HG03460 (cell line): ENCODE measurements around the gene MYH10.
"Not testable (repeated sequence)": the region's sequence is repeated elsewhere in the genome, so short reads cannot be mapped to it uniquely, and the experiment has no call there.

Experiments
- ATAC-seq: cut with Tn5 transposase; IDR thresholded peaks from one replicate; pipeline ENCODE4 v1.9.1; 2021; ENCODE audit not compliant: unreplicated experiment

The MYH10 gene

DNA sequence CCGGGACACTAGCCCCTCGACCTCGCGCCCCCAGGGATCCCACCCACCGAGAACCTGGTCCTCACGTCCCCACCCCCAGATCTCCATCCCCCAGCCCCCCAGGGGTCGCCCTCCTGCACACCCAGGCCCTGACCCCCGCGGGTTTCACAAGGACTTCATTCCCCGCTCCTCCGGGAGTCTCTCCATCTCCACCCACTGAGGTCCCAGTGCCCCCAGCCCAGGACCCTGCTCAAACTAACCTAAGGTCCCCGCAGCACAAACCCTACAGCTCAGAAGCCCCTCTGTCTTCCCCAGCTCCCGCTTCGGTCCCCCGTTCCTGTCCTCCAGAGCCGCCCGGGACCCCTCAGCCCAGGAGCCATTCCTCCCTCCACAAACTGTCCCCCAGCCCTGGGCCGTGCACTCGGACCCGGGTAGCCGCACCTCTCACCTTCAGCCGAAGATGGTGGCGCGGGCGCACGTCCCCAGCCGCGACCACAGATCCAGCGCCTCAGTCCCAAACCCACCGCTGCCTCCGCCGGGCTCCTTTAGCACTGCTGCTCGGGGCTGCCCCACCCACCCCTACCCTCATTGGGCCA lies at the start of gene MYH10:
Gene MYH10 (minus strand): TSS at position 499 of the 575 bp plus-strand sequence. CDS start 7,479 bp downstream, outside the sequence.
- no peak for ATAC-seq

- ATAC-seq: no peak
These were observed 48.6 kb upstream of the MYH10 start for GRCh38 chr17:8679126-8679525.

DNA sequence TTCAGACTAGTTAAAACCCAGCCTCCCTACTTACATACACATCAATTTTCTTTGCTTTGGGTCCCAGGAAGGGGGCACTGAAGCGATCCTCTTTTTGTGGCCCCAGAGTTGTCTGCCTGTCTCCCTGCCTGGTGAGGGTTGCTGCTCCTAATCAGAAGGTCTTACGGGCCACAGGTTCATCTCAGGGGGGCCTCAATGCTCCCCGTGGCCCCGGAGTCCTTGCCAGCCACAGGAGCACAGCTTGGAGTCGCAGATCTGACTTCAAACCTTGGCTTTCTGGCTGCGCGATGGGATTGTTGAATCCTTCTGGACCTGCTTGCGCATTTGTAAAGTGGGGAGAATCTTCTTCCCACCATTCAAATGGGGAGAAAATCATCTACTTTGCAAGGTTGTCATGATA lies 44.8 kb upstream of the MYH10 start:
- no peak for ATAC-seq

- ATAC-seq: no peak
These were observed 44.1 kb upstream of the MYH10 start for GRCh38 chr17:8674344-8675305.

GRCh38 chr17:8673612-8674011 lies 43.1 kb upstream of the MYH10 start:
- ATAC-seq: no peak

- no peak for ATAC-seq
These were observed 41.8 kb upstream of the MYH10 start for GRCh38 chr17:8672326-8672725.

DNA sequence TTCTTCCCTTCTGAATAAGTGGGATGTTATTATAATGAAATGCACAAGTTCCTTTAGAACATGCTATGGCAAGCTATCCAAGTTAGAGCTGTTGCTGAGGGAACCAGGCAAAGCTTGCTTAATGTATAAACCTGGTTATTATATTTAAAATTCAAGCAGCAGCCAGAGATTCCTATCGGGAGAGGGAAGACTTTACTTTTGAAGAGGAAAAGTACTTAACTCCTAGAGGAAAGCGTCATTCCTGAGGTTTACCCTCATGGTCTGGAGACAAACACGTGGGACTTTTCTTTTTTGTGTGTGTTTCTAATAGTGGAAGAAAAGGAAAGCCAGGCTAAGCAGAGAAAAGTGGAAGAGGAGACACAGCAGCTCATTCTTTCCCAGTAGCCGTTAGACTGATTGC lies 39.9 kb upstream of the MYH10 start:
- no peak for ATAC-seq

DNA sequence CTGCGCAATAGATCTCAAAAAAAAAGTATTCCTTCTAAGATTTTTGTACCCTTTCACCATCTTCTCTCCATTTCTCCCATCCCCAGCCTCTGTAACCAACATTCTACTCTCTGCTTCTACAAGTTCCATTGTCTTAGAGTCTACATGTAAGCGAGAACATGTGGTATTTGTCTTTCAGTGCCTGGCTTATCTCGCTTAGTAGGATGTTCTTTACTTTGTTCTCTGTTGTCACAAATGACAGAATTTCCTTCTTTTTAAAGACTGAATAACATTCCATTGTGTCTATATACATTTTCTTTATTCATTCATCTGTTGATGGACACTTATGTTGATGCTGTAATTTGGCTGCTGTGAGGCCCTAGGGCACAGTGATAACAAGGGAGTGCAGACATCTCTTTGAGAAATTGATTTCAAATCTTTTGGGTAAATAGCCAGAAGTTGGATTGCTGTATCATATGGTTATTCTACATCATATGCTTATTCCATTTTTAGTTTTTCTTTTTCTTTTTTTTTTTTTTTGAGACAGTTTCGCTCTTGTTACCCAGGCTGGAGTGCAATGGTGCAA lies 37.7 kb upstream of the MYH10 start:
- no peak for ATAC-seq

DNA sequence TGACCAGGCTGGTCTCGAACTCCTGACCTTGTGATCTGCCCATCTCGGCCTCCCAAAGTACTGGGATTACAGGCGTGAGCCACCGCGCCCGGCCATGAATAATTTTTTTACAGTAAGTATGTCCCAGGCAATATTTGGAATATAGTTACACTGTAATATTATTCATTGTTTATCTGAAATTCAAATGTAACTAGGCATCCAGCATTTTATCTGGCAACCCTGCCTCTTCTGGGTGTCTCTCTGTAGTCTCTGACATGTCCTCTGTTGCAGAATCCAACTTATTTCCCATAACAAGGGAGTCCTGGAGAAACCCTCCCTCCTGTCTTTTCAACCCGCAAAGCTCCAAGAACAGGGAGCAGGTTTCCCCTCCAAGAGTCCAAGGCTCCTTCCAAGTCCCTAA lies 36.9 kb upstream of the MYH10 start:
- ATAC-seq: no peak

DNA sequence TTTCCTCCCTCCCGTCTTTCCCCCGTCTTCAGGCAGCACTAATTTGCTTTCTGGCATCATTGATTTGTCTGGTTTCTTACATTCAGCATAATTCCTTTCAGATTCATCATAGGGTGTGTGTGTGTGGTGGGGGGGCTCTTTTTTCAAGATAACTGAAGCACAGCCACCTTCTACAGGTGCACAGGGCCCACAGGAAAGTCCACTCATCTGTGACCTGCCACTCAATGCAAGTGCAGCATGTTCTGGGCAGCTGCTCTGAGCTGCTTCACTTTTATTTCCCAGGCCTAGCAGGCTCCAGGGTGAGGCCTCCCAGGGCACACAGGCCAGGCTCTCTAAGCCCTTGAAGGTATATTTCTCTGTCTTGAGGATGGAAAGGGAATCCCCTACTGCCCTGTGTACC lies 35.2 kb upstream of the MYH10 start:
- no peak for ATAC-seq

DNA sequence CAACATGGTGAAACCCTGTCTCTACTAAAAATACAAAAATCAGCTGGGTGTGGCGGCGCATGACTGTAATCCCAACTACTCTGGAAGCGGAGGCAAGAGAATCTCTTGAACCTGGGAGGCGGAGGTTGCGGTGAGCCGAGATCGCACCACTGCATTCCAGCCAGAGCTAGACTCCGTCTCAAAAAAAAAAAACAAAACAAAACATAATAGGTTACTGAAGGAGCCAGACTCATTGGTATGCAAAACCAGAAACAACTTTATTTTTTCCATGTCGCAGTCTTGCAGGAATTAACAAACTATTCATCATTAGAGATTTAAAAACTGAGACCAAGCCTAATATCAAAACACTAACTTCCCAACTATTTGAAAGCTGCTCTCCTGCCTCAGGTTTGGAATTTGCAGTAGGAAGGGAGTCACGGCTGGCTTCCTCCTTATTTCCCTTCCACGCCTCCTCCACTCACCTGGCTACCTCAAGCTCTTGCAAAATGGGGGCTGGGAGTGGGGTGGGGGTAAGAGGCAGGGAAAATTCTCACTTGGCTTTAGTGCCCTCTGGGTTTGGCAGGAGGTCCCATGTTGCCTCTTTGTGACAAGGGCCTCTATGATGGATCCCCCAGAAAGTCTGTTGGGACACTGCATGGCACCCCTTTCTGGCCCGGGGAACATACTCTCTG lies 34.1 kb upstream of the MYH10 start:
- ATAC-seq: no peak

- no peak for ATAC-seq
These were observed 32.4 kb upstream of the MYH10 start for GRCh38 chr17:8662973-8663372.

DNA sequence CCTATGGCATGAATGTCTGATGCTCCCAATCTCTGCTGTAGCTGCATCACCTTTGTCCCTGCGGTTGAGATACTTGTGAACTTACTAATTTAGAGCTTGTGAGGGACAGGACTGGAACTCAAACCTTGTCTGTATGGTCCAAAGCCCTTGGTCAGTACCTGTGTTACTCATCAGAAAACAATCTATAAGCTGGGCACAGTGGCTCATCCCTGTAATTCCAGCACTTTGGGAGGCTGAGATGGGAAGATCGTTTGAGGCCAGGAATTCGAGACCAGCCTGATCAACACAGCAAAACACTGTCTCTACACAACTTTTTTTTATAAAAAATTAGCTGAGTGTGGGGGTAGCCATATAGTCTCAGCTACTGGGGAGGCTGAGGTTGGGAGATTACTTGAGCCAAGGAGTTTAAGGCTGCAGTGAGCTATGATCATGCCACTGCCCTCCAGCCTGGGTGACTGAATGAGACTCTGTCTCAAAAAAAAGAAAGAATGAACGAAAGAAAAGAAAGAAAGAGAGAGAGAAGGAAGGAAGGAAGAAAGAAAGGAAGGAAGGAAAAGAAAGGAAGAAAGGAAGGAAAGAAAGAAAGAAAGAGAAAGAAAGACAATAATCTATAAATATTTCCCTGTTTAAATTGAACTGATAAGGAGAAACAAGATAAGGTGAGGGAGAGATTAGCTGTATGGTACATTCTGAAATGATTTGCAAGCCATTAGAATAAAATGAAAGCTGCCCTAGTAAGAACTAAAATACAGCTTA lies 31.7 kb upstream of the MYH10 start:
- ATAC-seq: no peak

DNA sequence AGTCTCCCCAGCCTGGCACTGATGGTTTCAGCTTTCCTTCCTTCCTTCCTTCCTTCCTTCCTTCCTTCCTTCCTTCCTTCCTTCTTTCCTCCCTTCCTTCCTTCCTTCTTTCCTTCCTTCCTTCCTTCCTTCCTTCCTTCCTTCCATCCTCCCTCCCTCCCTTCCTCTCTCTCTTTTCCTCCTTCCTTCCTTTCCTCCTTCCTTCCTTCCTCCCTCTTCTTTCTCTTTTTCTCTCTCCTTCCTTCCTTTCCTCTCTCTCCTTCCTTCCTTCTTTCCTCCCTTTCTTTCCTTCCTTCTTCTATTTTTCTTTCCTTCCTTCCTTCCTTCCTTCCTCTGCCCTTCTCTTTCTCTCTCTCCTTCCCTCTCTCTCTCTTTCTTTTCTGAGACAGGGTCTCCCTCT lies 30.2 kb upstream of the MYH10 start:
- ATAC-seq: not testable (repeated sequence)

DNA sequence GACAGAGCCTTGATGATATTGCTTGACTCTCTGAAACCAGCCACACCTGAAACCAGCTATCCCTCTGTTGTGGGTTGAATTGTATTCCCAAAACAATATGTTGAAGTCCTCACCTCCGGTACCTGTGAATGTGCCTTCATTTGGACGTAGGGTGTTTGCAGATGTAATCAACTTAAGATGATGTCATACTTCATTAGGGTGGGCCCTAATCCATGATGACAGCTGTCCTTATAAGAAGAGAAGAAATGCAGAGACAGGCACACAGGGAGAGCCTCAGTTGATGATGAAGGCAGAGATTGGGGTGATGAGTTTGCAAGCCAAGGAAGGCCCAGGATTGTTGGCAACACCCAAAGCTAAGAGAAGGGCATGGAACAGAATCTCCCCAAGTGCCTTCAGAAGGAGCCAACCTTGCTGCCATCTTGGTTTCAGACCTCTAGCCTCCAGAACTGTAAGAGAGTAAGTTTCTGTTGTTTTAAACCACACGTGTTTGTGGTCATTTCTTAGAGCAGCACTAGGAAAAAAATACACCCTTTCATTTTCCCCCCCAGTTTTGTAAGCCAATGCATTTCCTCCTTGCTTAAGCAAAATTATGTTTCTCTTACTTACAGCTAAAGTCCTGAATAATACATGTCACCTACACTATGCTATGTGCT lies 29.4 kb upstream of the MYH10 start:
- ATAC-seq: no peak

DNA sequence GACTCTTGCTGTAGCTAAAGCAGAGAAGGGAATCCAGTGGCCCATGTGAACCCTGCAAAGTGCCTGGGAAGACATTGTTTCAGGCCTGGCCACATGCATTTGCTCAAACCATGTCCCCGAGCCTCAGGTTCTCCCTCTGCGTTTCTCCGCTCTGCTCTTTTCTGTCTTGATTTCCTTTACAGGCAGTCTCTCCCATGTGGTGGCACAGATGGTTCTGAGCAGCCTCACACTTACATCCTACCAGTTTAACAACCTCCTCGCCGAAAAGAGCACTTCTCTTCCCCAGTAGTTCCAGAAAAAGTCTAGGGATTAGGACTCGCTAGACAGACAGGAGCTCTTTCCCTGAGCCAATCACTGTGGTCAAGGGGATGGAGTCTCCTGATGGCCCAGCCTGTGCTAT lies 28.3 kb upstream of the MYH10 start:
- no peak for ATAC-seq

- ATAC-seq: no peak
These were observed 26.2 kb upstream of the MYH10 start for GRCh38 chr17:8656693-8657092.

GRCh38 chr17:8654822-8655221 lies 24.3 kb upstream of the MYH10 start:
- no peak for ATAC-seq

DNA sequence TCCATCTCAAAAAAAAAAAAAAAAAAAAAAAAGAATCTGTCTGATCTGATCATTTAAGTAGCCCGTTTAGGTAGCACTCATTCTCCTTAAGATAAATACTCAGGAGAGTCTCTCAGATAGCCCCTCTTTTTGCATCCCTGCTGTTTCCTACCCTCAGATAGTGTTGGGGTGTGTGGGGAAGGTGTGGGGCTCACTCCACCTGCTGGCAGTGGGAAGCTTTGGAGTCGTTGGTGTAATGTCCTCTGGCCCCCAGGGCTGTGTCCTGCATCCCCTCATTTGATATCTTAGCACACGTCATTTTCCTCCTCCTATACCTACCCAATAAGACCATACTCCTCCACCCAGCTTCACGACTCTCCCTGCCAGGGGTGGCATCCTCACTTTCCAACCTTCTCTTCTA lies 20.5 kb upstream of the MYH10 start:
- no peak for ATAC-seq

GRCh38 chr17:8650119-8650499 lies 19.6 kb upstream of the MYH10 start:
- ATAC-seq: no peak
